ENCODE results near the gene PRPF31.

Gene PRPF31

GRCh38 chr19:54108496-54108895 is 7.1 kb upstream of the PRPF31 start:
- TF ChIP-seq FOXP2 (optimal IDR thresholded peaks at IDR 0.05; ENCODE audit: borderline replicate concordance, extremely low read depth, extremely low read length, insufficient read depth): no peak
- TF ChIP-seq TAF1 (IDR thresholded peaks at IDR 0.05; ENCODE audit: borderline replicate concordance, insufficient read depth, low read length): no peak
- 0 out of 2 replicates have a peak, but pooled peaks have one; percentile 25 for TF ChIP-seq POLR2AphosphoS5 (IDR thresholded peaks at IDR 0.05; ENCODE audit: low read depth, low read length)

GRCh38 chr19:54109651-54110050 is 5.9 kb upstream of the PRPF31 start:
- TF ChIP-seq POLR2AphosphoS5 (IDR thresholded peaks at IDR 0.05; ENCODE audit: low read depth, low read length) (no peak), REST (IDR thresholded peaks at IDR 0.05; ENCODE audit: insufficient read depth in 1 of 2, low read depth in 2 of 2, low read length in 2 of 2) (no peak), TAF1 (IDR thresholded peaks at IDR 0.05; ENCODE audit: borderline replicate concordance, insufficient read depth, low read length) (no peak), SIN3A (IDR thresholded peaks at IDR 0.05; ENCODE audit: borderline replicate concordance, insufficient read depth, low read length) (no peak), FOXP2 (optimal IDR thresholded peaks at IDR 0.05; ENCODE audit: borderline replicate concordance, extremely low read depth, extremely low read length, insufficient read depth) (no peak)

- peak; percentile 22; the same call in 1 of the 2 replicates for TF ChIP-seq TAF1 (IDR thresholded peaks at IDR 0.05; ENCODE audit: borderline replicate concordance, insufficient read depth, low read length)
- no peak for TF ChIP-seq REST (IDR thresholded peaks at IDR 0.05; ENCODE audit: insufficient read depth in 1 of 2, low read depth in 2 of 2, low read length in 2 of 2)
- TF ChIP-seq POLR2AphosphoS5 (IDR thresholded peaks at IDR 0.05; ENCODE audit: low read depth, low read length): peak; percentile 73
- peak; percentile 12 for TF ChIP-seq FOXP2 (optimal IDR thresholded peaks at IDR 0.05; ENCODE audit: borderline replicate concordance, extremely low read depth, extremely low read length, insufficient read depth)
- no peak for TF ChIP-seq SIN3A (IDR thresholded peaks at IDR 0.05; ENCODE audit: borderline replicate concordance, insufficient read depth, low read length)
These were observed 1.0 kb upstream of the PRPF31 start for GRCh38 chr19:54114340-54115108.

GRCh38 chr19:54121259-54121658 is 5.7 kb downstream of the PRPF31 start:
- TF ChIP-seq FOXP2 (optimal IDR thresholded peaks at IDR 0.05; ENCODE audit: borderline replicate concordance, extremely low read depth, extremely low read length, insufficient read depth): no peak
- TF ChIP-seq SIN3A (IDR thresholded peaks at IDR 0.05; ENCODE audit: borderline replicate concordance, insufficient read depth, low read length): no peak
- no peak for TF ChIP-seq TAF1 (IDR thresholded peaks at IDR 0.05; ENCODE audit: borderline replicate concordance, insufficient read depth, low read length)
- no peak for TF ChIP-seq POLR2AphosphoS5 (IDR thresholded peaks at IDR 0.05; ENCODE audit: low read depth, low read length)
- no peak for TF ChIP-seq REST (IDR thresholded peaks at IDR 0.05; ENCODE audit: insufficient read depth in 1 of 2, low read depth in 2 of 2, low read length in 2 of 2)

- TF ChIP-seq REST (IDR thresholded peaks at IDR 0.05; ENCODE audit: insufficient read depth in 1 of 2, low read depth in 2 of 2, low read length in 2 of 2): no peak
- TF ChIP-seq SIN3A (IDR thresholded peaks at IDR 0.05; ENCODE audit: borderline replicate concordance, insufficient read depth, low read length): no peak
- no peak for TF ChIP-seq FOXP2 (optimal IDR thresholded peaks at IDR 0.05; ENCODE audit: borderline replicate concordance, extremely low read depth, extremely low read length, insufficient read depth)
- TF ChIP-seq TAF1 (IDR thresholded peaks at IDR 0.05; ENCODE audit: borderline replicate concordance, insufficient read depth, low read length): no peak
- no peak for TF ChIP-seq POLR2AphosphoS5 (IDR thresholded peaks at IDR 0.05; ENCODE audit: low read depth, low read length)
These were observed 8.1 kb downstream of the PRPF31 start for GRCh38 chr19:54123682-54124081.

Measured in PFSK-1 (cell line).